WTC11 (cell line): ENCODE results near the gene COL1A1. TPM values are rescaled to one million over a fixed set of nuclear protein-coding genes. Genes with fewer than 3 reads are reported as not detected.

ENCODE experiments used
- ATAC-seq: fragments of 200-7000 bp; cut with Tn5 transposase; 2 replicates; pipeline ENCODE4 v1.10.0; 2021; ENCODE audit warnings: mild to moderate bottlenecking, moderate library complexity
- CTCF ChIA-PET: fragments of 300-600 bp; sonication (Branson Sonifier 250); formaldehyde crosslinking; loops from one replicate; lab custom pipeline; 2021; ENCODE audit warnings: antibody characterized with exemption; lab: Charles Lee
- POLR2A ChIA-PET: fragments of 350-600 bp; sonication (Branson Sonifier 250); formaldehyde crosslinking; loops from one replicate; lab custom pipeline; 2021; ENCODE audit warnings: antibody characterized with exemption; lab: Charles Lee
- DNase-seq: peaks from one replicate; pipeline ENCODE4 v3.0.0; 2021; ENCODE audit warnings: low spot score
- H3K27ac Mint-ChIP-seq: 2 replicates; pipeline ENCODE4 v1.8.0; 2021; ENCODE audit warnings: mixed read lengths
- H3K27me3 Mint-ChIP-seq: 2 replicates; pipeline ENCODE4 v1.8.0; 2021; ENCODE audit warnings: low read depth, mild to moderate bottlenecking, moderate library complexity, mixed read lengths
- H3K36me3 Mint-ChIP-seq: 2 replicates; pipeline ENCODE4 v1.8.0; 2021; ENCODE audit warnings: mixed read lengths
- H3K4me1 Mint-ChIP-seq: 2 replicates; pipeline ENCODE4 v1.8.0; 2022; ENCODE audit warnings: mixed read lengths
- H3K4me3 Mint-ChIP-seq: 2 replicates; pipeline ENCODE4 v1.8.0; 2021; ENCODE audit warnings: mild to moderate bottlenecking, moderate library complexity, mixed read lengths
- H3K9me3 Mint-ChIP-seq: 2 replicates; pipeline ENCODE4 v1.8.0; 2021; ENCODE audit warnings: mixed read lengths
- CREB1 ChIP-seq: sonication (generic); formaldehyde crosslinking; IDR thresholded peaks from 2 replicates; pipeline ENCODE4 v1.8.0; 2023; ENCODE audit warnings: mild to moderate bottlenecking, missing genetic modification reagents
- ESRRA ChIP-seq: sonication (generic); formaldehyde crosslinking; IDR thresholded peaks from 2 replicates; pipeline ENCODE4 v1.8.1; 2022; ENCODE audit warnings: mild to moderate bottlenecking, missing genetic modification reagents, borderline replicate concordance
- ETV6 ChIP-seq: sonication (generic); formaldehyde crosslinking; IDR thresholded peaks from 2 replicates; pipeline ENCODE4 v1.8.1; 2022; ENCODE audit warnings: mild to moderate bottlenecking, missing genetic modification reagents
- GABPB1 ChIP-seq: sonication (generic); formaldehyde crosslinking; IDR thresholded peaks from 2 replicates; pipeline ENCODE4 v1.8.1; 2023; ENCODE audit warnings: mild to moderate bottlenecking, missing genetic modification reagents
- KAT7 ChIP-seq: sonication (generic); formaldehyde crosslinking; IDR thresholded peaks from 2 replicates; pipeline ENCODE4 v1.8.1; 2023; ENCODE audit warnings: missing genetic modification reagents, mild to moderate bottlenecking, borderline replicate concordance
- NR1H2 ChIP-seq: sonication (generic); formaldehyde crosslinking; IDR thresholded peaks from 2 replicates; pipeline ENCODE4 v1.9.0; 2021; ENCODE audit warnings: mild to moderate bottlenecking, moderate library complexity, missing genetic modification reagents
- RELA ChIP-seq: sonication (generic); formaldehyde crosslinking; IDR thresholded peaks from 2 replicates; pipeline ENCODE4 v1.8.1; 2022; ENCODE audit warnings: missing genetic modification reagents, mild to moderate bottlenecking, borderline replicate concordance
- RORB ChIP-seq: fragments of 250-450 bp; sonication (Bioruptor Pico); IDR thresholded peaks from 2 replicates; pipeline ENCODE4 v1.9.0; 2021; ENCODE audit warnings: mild to moderate bottlenecking
- SP1 ChIP-seq: sonication (generic); formaldehyde crosslinking; conservative IDR thresholded peaks from 2 replicates; pipeline ENCODE4 v1.8.1; 2022; ENCODE audit warnings: missing genetic modification reagents
- TEAD4 ChIP-seq: sonication (generic); formaldehyde crosslinking; IDR thresholded peaks from 2 replicates; pipeline ENCODE4 v1.8.0; 2022; ENCODE audit warnings: mild to moderate bottlenecking, missing genetic modification reagents
- ZNF138 ChIP-seq: sonication (generic); formaldehyde crosslinking; conservative IDR thresholded peaks from 2 replicates; pipeline ENCODE4 v1.8.1; 2022; ENCODE audit warnings: mild to moderate bottlenecking, moderate library complexity, missing genetic modification reagents
- ZNF396 ChIP-seq: fragments of 250-450 bp; sonication (Bioruptor Pico); IDR thresholded peaks from 2 replicates; pipeline ENCODE4 v1.8.0; 2021; ENCODE audit warnings: mild to moderate bottlenecking, moderate library complexity, borderline replicate concordance
- total RNA-seq: library from RNA; stranded (reverse); gene quantifications from 3 replicates; pipeline ENCODE4 v1.2.3, GENCODE V29; 2021
- TF ChIP-seq, protein P1 (sequence below): fragments of 200-600 bp; IDR thresholded peaks from 2 replicates; pipeline ENCODE4 v1.8.0; 2022; ENCODE audit warnings: antibody characterized with exemption
- TF ChIP-seq, protein P2 (sequence below): fragments of 250-450 bp; sonication (Bioruptor Pico); IDR thresholded peaks from 2 replicates; pipeline ENCODE4 v1.9.0; 2021; ENCODE audit warnings: mild to moderate bottlenecking
- TF ChIP-seq, protein P3 (sequence below): sonication (generic); formaldehyde crosslinking; IDR thresholded peaks from 2 replicates; pipeline ENCODE4 v1.8.0; 2023; ENCODE audit warnings: missing genetic modification reagents
- TF ChIP-seq, protein P4 (sequence below): sonication (generic); formaldehyde crosslinking; conservative IDR thresholded peaks from 2 replicates; pipeline ENCODE4 v1.8.1; 2022; ENCODE audit warnings: mild to moderate bottlenecking, missing genetic modification reagents
- TF ChIP-seq, protein P5 (sequence below): sonication (generic); formaldehyde crosslinking; IDR thresholded peaks from 2 replicates; pipeline ENCODE4 v1.8.1; 2023; ENCODE audit warnings: mild to moderate bottlenecking, missing genetic modification reagents, moderate library complexity
- TF ChIP-seq, protein P6 (sequence below): sonication (generic); formaldehyde crosslinking; IDR thresholded peaks from 2 replicates; pipeline ENCODE4 v1.8.1; 2022; ENCODE audit warnings: low read depth, mild to moderate bottlenecking, moderate library complexity, missing genetic modification reagents, borderline replicate concordance
- TF ChIP-seq, protein P7 (sequence below): fragments of 250-450 bp; sonication (Bioruptor Pico); IDR thresholded peaks from 2 replicates; pipeline ENCODE4 v1.9.0; 2021; ENCODE audit warnings: moderate library complexity, mild to moderate bottlenecking, inconsistent platforms, borderline replicate concordance

The COL1A1 gene
- total RNA-seq, 1 experiment from 2014 or later, result 52.1 TPM

DNA sequence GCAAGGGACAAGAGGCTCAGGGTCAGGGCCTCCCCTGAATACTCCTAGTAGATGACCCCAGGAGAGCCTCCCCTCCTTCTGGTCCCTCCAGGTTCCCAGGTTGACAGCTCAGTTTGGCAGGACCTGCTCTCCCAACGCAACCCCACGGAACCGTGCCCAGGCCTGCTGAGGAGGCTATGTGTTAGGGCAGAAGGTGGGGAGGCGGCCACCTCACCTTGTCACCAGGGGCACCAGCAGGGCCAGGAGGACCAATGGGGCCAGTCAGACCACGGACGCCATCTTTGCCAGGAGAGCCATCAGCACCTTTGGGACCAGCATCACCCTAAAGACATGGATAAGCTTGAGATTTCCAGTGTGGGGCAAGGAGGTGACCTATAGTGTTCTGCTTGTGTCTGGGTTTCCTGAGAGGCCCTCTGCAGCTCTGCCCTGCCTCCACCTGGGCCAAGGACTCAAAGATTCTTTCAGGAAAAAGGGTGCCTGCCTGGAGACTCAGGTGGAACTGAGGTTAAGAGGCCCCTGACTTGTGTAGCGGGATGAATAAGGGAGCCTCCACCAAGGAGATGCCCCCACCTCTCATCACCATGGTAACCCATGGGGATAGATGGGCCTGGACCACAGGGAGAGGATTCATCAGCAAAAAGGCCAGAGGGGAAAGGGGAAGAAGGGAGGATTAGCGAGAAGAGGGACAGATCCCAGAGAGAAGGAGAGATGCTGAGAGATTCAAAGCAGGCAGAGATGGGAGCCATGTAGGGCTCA, 10.7 kb downstream of the COL1A1 start:
- Mint-ChIP-seq H3K9me3 (no peaks in the 10 kb centered on the region), H3K27me3 (no peaks in the 10 kb centered on the region), H3K4me1 (no peaks in the 10 kb centered on the region), H3K36me3 (peaks cover 10% of the 10 kb centered on the region), H3K27ac (no peak overlapping the region), H3K4me3 (no peak overlapping the region)
- ChIA-PET CTCF (interaction anchor here (2.0 kb wide), 1 partner anchor 21 kb away, joined by 6 read pairs; no protein-coding TSS in a partner anchor), POLR2A (no interaction called here)
- DNase-seq (no peak), ATAC-seq (no peak)
- TF ChIP-seq RELA (CRISPR knock-in tag) (no peak), ETV6 (CRISPR knock-in tag) (no peak), TEAD4 (CRISPR knock-in tag) (no peak), NR1H2 (CRISPR knock-in tag) (no peak), GABPB1 (CRISPR knock-in tag) (no peak), ZNF396 (CRISPR knock-in tag) (no peak), CREB1 (CRISPR knock-in tag) (no peak), ZNF138 (no peak), ESRRA (no peak)
- TF ChIP-seq, protein P1, sequence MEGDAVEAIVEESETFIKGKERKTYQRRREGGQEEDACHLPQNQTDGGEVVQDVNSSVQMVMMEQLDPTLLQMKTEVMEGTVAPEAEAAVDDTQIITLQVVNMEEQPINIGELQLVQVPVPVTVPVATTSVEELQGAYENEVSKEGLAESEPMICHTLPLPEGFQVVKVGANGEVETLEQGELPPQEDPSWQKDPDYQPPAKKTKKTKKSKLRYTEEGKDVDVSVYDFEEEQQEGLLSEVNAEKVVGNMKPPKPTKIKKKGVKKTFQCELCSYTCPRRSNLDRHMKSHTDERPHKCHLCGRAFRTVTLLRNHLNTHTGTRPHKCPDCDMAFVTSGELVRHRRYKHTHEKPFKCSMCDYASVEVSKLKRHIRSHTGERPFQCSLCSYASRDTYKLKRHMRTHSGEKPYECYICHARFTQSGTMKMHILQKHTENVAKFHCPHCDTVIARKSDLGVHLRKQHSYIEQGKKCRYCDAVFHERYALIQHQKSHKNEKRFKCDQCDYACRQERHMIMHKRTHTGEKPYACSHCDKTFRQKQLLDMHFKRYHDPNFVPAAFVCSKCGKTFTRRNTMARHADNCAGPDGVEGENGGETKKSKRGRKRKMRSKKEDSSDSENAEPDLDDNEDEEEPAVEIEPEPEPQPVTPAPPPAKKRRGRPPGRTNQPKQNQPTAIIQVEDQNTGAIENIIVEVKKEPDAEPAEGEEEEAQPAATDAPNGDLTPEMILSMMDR, result no peak
- TF ChIP-seq, protein P2, sequence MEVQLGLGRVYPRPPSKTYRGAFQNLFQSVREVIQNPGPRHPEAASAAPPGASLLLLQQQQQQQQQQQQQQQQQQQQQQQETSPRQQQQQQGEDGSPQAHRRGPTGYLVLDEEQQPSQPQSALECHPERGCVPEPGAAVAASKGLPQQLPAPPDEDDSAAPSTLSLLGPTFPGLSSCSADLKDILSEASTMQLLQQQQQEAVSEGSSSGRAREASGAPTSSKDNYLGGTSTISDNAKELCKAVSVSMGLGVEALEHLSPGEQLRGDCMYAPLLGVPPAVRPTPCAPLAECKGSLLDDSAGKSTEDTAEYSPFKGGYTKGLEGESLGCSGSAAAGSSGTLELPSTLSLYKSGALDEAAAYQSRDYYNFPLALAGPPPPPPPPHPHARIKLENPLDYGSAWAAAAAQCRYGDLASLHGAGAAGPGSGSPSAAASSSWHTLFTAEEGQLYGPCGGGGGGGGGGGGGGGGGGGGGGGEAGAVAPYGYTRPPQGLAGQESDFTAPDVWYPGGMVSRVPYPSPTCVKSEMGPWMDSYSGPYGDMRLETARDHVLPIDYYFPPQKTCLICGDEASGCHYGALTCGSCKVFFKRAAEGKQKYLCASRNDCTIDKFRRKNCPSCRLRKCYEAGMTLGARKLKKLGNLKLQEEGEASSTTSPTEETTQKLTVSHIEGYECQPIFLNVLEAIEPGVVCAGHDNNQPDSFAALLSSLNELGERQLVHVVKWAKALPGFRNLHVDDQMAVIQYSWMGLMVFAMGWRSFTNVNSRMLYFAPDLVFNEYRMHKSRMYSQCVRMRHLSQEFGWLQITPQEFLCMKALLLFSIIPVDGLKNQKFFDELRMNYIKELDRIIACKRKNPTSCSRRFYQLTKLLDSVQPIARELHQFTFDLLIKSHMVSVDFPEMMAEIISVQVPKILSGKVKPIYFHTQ (CRISPR knock-in tag), result no peak
- TF ChIP-seq, protein P3, sequence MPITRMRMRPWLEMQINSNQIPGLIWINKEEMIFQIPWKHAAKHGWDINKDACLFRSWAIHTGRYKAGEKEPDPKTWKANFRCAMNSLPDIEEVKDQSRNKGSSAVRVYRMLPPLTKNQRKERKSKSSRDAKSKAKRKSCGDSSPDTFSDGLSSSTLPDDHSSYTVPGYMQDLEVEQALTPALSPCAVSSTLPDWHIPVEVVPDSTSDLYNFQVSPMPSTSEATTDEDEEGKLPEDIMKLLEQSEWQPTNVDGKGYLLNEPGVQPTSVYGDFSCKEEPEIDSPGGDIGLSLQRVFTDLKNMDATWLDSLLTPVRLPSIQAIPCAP, result no peak
- TF ChIP-seq, protein P4, sequence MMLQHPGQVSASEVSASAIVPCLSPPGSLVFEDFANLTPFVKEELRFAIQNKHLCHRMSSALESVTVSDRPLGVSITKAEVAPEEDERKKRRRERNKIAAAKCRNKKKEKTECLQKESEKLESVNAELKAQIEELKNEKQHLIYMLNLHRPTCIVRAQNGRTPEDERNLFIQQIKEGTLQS (CRISPR knock-in tag), result no peak
- TF ChIP-seq, protein P5, sequence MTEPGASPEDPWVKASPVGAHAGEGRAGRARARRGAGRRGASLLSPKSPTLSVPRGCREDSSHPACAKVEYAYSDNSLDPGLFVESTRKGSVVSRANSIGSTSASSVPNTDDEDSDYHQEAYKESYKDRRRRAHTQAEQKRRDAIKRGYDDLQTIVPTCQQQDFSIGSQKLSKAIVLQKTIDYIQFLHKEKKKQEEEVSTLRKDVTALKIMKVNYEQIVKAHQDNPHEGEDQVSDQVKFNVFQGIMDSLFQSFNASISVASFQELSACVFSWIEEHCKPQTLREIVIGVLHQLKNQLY, result no peak
- TF ChIP-seq, protein P6, sequence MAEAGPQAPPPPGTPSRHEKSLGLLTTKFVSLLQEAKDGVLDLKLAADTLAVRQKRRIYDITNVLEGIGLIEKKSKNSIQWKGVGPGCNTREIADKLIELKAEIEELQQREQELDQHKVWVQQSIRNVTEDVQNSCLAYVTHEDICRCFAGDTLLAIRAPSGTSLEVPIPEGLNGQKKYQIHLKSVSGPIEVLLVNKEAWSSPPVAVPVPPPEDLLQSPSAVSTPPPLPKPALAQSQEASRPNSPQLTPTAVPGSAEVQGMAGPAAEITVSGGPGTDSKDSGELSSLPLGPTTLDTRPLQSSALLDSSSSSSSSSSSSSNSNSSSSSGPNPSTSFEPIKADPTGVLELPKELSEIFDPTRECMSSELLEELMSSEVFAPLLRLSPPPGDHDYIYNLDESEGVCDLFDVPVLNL (CRISPR knock-in tag), result no peak
- TF ChIP-seq, protein P7, sequence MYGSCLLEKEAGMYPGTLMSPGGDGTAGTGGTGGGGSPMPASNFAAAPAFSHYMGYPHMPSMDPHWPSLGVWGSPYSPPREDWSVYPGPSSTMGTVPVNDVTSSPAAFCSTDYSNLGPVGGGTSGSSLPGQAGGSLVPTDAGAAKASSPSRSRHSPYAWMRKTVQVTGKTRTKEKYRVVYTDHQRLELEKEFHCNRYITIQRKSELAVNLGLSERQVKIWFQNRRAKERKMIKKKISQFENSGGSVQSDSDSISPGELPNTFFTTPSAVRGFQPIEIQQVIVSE, result no peak

DNA sequence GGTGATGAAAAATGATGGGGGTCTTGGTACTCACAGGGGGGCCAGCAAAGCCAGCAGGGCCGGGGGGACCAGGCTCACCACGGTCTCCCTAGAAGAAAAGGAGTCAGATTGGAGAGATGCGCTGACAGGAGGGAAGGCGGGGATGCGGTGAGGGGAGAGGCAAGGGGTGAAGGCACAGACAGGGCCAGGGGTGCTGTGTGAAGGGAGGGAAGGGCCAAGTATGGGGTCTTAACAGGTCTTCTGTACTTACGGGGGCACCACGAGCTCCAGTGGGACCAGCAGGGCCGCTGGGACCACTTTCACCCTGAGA, 11.2 kb downstream of the COL1A1 start:
- ChIA-PET POLR2A (no interaction called here), CTCF (no interaction called here)
- Mint-ChIP-seq H3K36me3 (peaks cover 16% of the 10 kb centered on the region), H3K27me3 (no peaks in the 10 kb centered on the region)
- no peak for ATAC-seq
- TF ChIP-seq ZNF396 (CRISPR knock-in tag) (no peak), SP1 (CRISPR knock-in tag) (no peak), RORB (CRISPR knock-in tag) (no peak), KAT7 (CRISPR knock-in tag) (no peak)
- TF ChIP-seq, all 79 proteins: peak for 0
- H3K4me1 Mint-ChIP-seq, result 0 out of 2 replicates have a peak, but pooled peaks cover 2% of the 10 kb centered on the region
- no peak overlapping the region for H3K27ac Mint-ChIP-seq
- no peaks in the 10 kb centered on the region for H3K9me3 Mint-ChIP-seq
- no peak overlapping the region for H3K4me3 Mint-ChIP-seq
- no peak for DNase-seq
